Epithelial cell of esophagus (primary cell): ENCODE data around the gene SERTM1.
A peak's percentile ranks its signal among the peaks of the same experiment; 100 is the strongest.

ENCODE experiments used
- DNase-seq: peaks from one replicate; pipeline ENCODE4 v3.0.0; 2010; ENCODE audit warnings: low read depth
- H3K4me3 ChIP-seq: 2 replicates; pipeline ENCODE4 v1.5.1; 2011; ENCODE audit warnings: mild to moderate bottlenecking, low read length, control low read depth
- CTCF ChIP-seq: IDR thresholded peaks from 2 replicates; pipeline ENCODE4 v1.5.1; 2011; ENCODE audit warnings: low read depth, mild to moderate bottlenecking, low read length, control low read depth, inconsistent platforms; ENCODE audit not compliant: insufficient read depth; ENCODE audit errors: missing control alignments

Gene SERTM1

DNA sequence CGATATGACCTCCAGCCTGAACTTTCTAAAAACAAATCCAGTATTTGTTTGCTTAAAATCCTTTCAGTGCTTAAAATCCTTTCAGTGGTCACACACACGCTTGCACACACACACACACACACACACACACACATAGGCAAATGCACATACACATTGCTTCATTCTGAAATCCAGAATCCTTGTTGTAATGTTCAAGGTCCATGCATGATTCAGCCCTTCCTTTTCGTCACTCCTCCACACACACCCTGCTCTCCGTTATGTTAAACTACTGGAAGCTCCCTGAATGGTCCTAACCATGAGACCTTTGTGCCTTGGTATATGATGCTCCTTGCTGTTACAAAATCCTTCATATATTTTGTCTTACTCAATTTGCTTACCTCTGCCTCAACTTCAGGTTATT, 44.9 kb downstream of the SERTM1 start:
- TF ChIP-seq CTCF: no peak
- DNase-seq: no peak
- no peak overlapping the region for H3K4me3 ChIP-seq

- no peak for DNase-seq
- H3K4me3 ChIP-seq: no peak overlapping the region
Measured at GRCh38 chr13:36724141-36724540, 50.3 kb downstream of the SERTM1 start.

DNA sequence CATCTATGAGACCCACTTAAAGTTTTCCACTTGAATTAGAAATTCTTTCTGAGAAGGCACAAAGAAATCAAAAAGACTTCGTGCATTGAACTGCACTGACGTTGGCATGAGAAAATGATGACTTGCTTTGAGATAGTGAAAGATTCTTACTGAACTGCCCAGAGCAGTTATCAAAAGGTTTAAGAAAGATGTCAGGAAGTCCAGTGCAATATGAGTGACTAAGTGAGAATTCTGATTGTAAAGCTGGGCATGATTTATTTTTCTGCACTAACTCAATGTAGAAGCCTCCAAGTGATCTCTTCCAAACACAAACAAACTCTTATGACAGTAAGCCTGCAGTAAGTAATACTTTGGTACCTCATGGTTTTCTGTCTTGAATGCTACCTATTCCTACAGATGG, 52.1 kb downstream of the SERTM1 start:
- no peak for DNase-seq
- no peak for TF ChIP-seq CTCF
- no peak overlapping the region for H3K4me3 ChIP-seq

More at GRCh38 chr13:36724141-36724540, 50.3 kb downstream of the SERTM1 start:
- no peak for TF ChIP-seq CTCF

GRCh38 chr13:36728006-36728405, 54.2 kb downstream of the SERTM1 start:
- H3K4me3 ChIP-seq: no peak overlapping the region
- DNase-seq: no peak
- TF ChIP-seq CTCF: no peak

DNA sequence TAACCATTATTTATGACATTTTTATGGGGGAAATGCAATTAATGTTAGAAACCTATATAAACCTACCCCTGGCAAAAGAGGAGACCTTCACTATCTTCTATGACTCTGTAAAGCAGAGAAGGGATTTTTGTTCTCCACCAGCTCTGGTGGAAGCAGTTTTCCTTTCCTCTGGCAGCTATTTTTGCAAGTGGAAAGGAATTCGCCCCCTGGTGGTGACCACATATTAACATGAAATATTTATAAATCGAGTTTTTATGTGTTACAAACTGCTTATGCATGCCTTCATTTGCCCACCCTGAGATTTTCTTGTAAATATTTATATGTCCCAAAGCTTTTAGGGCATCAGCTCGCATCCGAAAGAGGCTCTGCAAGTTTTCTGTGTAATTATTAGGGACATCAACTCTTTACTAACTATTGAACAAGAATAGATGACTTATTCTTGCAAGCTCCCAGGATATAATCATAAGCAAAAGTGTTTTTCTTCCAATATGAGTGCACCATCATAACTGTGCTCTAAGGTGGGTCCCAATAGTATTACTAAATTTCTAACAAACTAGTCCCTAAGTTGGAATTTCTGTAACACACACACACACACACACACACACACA, 62.4 kb downstream of the SERTM1 start:
- peak; percentile 66 for DNase-seq
- no peak overlapping the region for H3K4me3 ChIP-seq
- TF ChIP-seq CTCF: peak; percentile 77

DNA sequence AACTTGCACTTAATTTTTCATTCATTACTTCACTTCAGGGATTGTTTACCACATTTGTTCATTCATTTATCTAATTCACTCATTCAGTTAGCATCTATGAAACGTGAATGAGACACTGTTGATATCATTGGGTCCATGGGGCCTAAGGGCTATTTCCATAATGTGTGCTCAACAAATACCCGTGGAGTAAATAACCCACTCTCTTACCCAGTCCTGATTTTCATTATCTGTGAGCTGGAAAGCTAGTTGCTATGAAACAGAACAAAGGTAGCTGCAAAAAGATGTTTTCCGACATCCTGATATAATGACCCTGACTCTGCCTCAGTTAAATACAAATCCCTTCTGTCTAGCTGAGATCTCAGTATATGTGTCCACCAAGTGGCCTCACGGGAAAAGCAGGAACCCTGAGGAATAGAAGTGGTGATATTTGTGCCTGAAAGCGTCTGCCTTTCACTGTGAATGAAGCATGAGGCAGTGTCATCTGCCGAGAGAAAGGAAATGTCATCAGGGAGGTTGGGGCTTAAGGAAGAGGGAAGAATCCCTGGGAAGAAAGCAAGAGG, 63.8 kb downstream of the SERTM1 start:
- DNase-seq: no peak
- no peak for TF ChIP-seq CTCF
- no peak overlapping the region for H3K4me3 ChIP-seq

- DNase-seq: no peak
- TF ChIP-seq CTCF: no peak
- H3K4me3 ChIP-seq: no peak overlapping the region
Measured at GRCh38 chr13:36745436-36745835, 71.6 kb downstream of the SERTM1 start.
